ENCODE results near the gene USP20. TPM values are rescaled to one million over a fixed set of nuclear protein-coding genes. Genes with fewer than 3 reads are reported as not detected.

USP20 gene
- total RNA-seq, 2 experiments from 2014 or later = 14.4 to 24.1 TPM

DNA sequence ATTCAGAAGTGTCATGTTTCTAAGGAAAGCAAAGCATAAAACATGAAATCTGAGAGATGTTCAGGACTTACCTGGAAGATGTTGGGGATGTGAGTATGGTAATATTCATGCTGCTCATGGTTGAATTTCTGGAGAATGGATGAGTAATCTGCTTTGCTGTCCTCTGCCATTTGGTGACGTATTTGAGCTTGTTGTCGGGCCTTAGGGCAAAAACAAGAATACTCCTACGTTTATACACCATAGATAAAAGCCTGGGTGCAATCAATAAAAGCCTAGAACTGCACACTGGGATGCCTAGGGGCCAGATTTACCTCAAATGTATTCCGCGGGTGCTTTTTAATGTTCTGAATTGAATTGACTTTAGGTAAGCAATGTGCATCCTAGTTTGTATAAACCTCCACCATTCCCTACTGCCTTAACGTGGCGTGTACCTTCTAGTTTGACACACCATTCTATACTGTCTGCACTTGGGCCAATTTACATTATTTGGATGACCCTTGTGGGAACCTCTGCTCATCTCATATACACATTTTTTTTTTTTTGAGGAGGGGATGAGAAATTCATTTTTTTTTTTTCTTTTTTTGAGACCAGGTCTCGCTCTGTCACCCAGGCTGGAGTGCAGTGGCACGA lies 94.4 kb downstream of the USP20 start:
- H3K4me2 ChIP-seq (ENCODE audit: low read length) = no peak overlapping the region
- BruUV-seq (replicated peaks) = no TSS peak
- TF ChIP-seq, protein P1, sequence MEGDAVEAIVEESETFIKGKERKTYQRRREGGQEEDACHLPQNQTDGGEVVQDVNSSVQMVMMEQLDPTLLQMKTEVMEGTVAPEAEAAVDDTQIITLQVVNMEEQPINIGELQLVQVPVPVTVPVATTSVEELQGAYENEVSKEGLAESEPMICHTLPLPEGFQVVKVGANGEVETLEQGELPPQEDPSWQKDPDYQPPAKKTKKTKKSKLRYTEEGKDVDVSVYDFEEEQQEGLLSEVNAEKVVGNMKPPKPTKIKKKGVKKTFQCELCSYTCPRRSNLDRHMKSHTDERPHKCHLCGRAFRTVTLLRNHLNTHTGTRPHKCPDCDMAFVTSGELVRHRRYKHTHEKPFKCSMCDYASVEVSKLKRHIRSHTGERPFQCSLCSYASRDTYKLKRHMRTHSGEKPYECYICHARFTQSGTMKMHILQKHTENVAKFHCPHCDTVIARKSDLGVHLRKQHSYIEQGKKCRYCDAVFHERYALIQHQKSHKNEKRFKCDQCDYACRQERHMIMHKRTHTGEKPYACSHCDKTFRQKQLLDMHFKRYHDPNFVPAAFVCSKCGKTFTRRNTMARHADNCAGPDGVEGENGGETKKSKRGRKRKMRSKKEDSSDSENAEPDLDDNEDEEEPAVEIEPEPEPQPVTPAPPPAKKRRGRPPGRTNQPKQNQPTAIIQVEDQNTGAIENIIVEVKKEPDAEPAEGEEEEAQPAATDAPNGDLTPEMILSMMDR (conservative IDR thresholded peaks at IDR 0.05; ENCODE audit: low read length) = no peak
- no peak for TF ChIP-seq EZH2phosphoT487 (IDR thresholded peaks at IDR 0.05; ENCODE audit: borderline replicate concordance, low read depth, low read length)
- intact Hi-C loops (cut with micrococcal nuclease; ENCODE audit: unreplicated experiment) = no loop called here
- H3K4me1 ChIP-seq (ENCODE audit: insufficient read depth, low read length, poor library complexity, severe bottlenecking) = peaks cover 11% of the 10 kb centered on the region
- H3K79me2 ChIP-seq (ENCODE audit: insufficient read depth, low read depth, low read length) = no peaks in the 10 kb centered on the region; the same call in 1 of the 2 replicates
- ChIA-PET CTCF (ENCODE audit: unreplicated experiment) (no interaction called here), POLR2A (interaction anchor here (0.8 kb wide), 1 partner anchor 25 kb away, joined by 4 read pairs; no protein-coding TSS in a partner anchor)
- peaks cover 74% of the 10 kb centered on the region for H3K36me3 ChIP-seq (ENCODE audit: insufficient read depth, low read length)
- no peaks in the 10 kb centered on the region for H3K9me3 ChIP-seq (ENCODE audit: low read length)
- H2AFZ ChIP-seq (ENCODE audit: low read length) = no peak overlapping the region
- H3K27ac ChIP-seq (ENCODE audit: low read depth, low read length, poor library complexity, severe bottlenecking) = no peak overlapping the region
- no peak for DNase-seq (ENCODE audit: low spot score)
- no peaks in the 10 kb centered on the region for H3K9me2 ChIP-seq (ENCODE audit: insufficient read depth, low read length)
- no peak overlapping the region for H3K4me3 ChIP-seq (ENCODE audit: low read depth, low read length, poor library complexity, severe bottlenecking)
- no peaks in the 10 kb centered on the region for H4K20me1 ChIP-seq (ENCODE audit: insufficient read depth, low read length)

DNA sequence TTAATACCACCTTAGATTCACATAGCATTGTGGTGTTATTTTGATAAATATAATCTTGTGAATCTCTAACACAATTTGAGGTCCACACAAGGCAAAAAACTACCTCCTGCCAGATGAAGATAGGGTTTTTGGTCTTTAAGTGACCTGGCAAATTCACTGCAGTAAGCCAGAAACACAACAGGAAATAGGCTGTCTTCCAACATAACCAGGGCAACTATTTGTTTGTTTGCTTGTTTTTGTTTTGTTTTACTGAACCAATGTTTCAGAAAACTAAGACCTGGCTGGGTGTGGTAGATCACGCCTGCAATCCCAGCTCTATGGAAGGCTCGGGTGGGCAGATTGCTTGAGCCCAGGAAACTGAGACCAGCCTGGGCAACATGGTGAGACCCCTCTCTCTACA lies 95.5 kb downstream of the USP20 start:
- Histone ChIP-seq H3K79me2 (ENCODE audit: insufficient read depth, low read depth, low read length) (no peaks in the 10 kb centered on the region; the same call in 1 of the 2 replicates), H3K4me1 (ENCODE audit: insufficient read depth, low read length, poor library complexity, severe bottlenecking) (peaks cover 16% of the 10 kb centered on the region), H3K4me2 (ENCODE audit: low read length) (no peak overlapping the region), H3K27ac (ENCODE audit: low read depth, low read length, poor library complexity, severe bottlenecking) (no peak overlapping the region), H2AFZ (ENCODE audit: low read length) (no peak overlapping the region), H3K4me3 (ENCODE audit: low read depth, low read length, poor library complexity, severe bottlenecking) (no peak overlapping the region), H3K9me3 (ENCODE audit: low read length) (no peaks in the 10 kb centered on the region), H4K20me1 (ENCODE audit: insufficient read depth, low read length) (no peaks in the 10 kb centered on the region), H3K36me3 (ENCODE audit: insufficient read depth, low read length) (peaks cover 67% of the 10 kb centered on the region), H3K9me2 (ENCODE audit: insufficient read depth, low read length) (no peaks in the 10 kb centered on the region)
- intact Hi-C loops (cut with micrococcal nuclease; ENCODE audit: unreplicated experiment) = no loop called here
- CTCF ChIA-PET (ENCODE audit: unreplicated experiment) = no interaction called here
- POLR2A ChIA-PET = no interaction called here
- no peak for DNase-seq (ENCODE audit: low spot score)
- TF ChIP-seq, protein P1 (conservative IDR thresholded peaks at IDR 0.05; ENCODE audit: low read length) = no peak
- TF ChIP-seq EZH2phosphoT487 (IDR thresholded peaks at IDR 0.05; ENCODE audit: borderline replicate concordance, low read depth, low read length) = no peak
- BruUV-seq (replicated peaks) = no TSS peak

Small RNA genes lying within 50 kb of the gene (microRNA-seq; reads per million reads assigned to microRNA genes)
- not detected for gene MIR6855 (ENCODE audit: borderline replicate concordance)

Small RNA genes lying within 50 kb of the gene (small RNA-seq; reads per million reads assigned to genes)
- not detected for gene MIR6855

Other genes with a start within 250 kb of the USP20 start
- gene C9orf50, start 214.4 kb upstream of the USP20 start, total RNA-seq (2014; rRNA removed; shearing (Covaris generic)) = not detected in 2 replicates
- not detected in 2 replicates for gene C9orf50, start 214.4 kb upstream of the USP20 start, total RNA-seq (2022)
- gene NTMT1, start 209.3 kb upstream of the USP20 start, total RNA-seq (2014; rRNA removed; shearing (Covaris generic)) = 46.6 and 51.9 TPM in 2 replicates
- 59.8 and 64.2 TPM in 2 replicates for gene NTMT1, start 209.3 kb upstream of the USP20 start, total RNA-seq (2022)
- 17.5 and 21.4 TPM in 2 replicates for gene ASB6, start 193.3 kb upstream of the USP20 start, total RNA-seq (2014; rRNA removed; shearing (Covaris generic))
- 18.9 and 19.0 TPM in 2 replicates for gene ASB6, start 193.3 kb upstream of the USP20 start, total RNA-seq (2022)
- gene PRRX2, start 169.8 kb upstream of the USP20 start, total RNA-seq (2014; rRNA removed; shearing (Covaris generic)) = not detected in 2 replicates
- gene PRRX2, start 169.8 kb upstream of the USP20 start, total RNA-seq (2022) = not detected in 2 replicates
- not detected in 2 replicates for gene PTGES, start 82.4 kb upstream of the USP20 start, total RNA-seq (2014; rRNA removed; shearing (Covaris generic))
- gene PTGES, start 82.4 kb upstream of the USP20 start, total RNA-seq (2022) = not detected in 2 replicates
- gene TOR1B, start 32.3 kb upstream of the USP20 start, total RNA-seq (2014; rRNA removed; shearing (Covaris generic)) = 12.0 and 13.3 TPM in 2 replicates
- 14.9 and 18.4 TPM in 2 replicates for gene TOR1B, start 32.3 kb upstream of the USP20 start, total RNA-seq (2022)
- 32.7 and 34.9 TPM in 2 replicates for gene TOR1A, start 11.3 kb upstream of the USP20 start, total RNA-seq (2014; rRNA removed; shearing (Covaris generic))
- 37.0 and 37.4 TPM in 2 replicates for gene TOR1A, start 11.3 kb upstream of the USP20 start, total RNA-seq (2022)
- 49.4 and 57.6 TPM in 2 replicates for gene C9orf78, start 183 bp upstream of the USP20 start, total RNA-seq (2014; rRNA removed; shearing (Covaris generic))
- 60.6 and 62.4 TPM in 2 replicates for gene C9orf78, start 183 bp upstream of the USP20 start, total RNA-seq (2022)
- 93.3 and 117 TPM in 2 replicates for gene FNBP1, start 207.7 kb downstream of the USP20 start, total RNA-seq (2014; rRNA removed; shearing (Covaris generic))
- 164 and 168 TPM in 2 replicates for gene FNBP1, start 207.7 kb downstream of the USP20 start, total RNA-seq (2022)
- gene GPR107, start 218.4 kb downstream of the USP20 start, total RNA-seq (2014; rRNA removed; shearing (Covaris generic)) = 8.7 and 10.4 TPM in 2 replicates
- 24.3 and 28.8 TPM in 2 replicates for gene GPR107, start 218.4 kb downstream of the USP20 start, total RNA-seq (2022)

Data from OCI-LY7 (cell line).